A549 (cell line): ENCODE data around the gene GPR18. TPM values are rescaled to one million over a fixed set of nuclear protein-coding genes. Genes with fewer than 3 reads are reported as not detected.

Source experiments
- ATAC-seq, 2 experiments: fragments of 200-7000 bp in 1 of 2; fragments of >200 bp in 1 of 2; cut with Nextera tagmentation in 1 of 2; cut with Tn5 transposase in 1 of 2; 3 replicates each; pipeline versions ENCODE4 v1.8.0 to v1.9.1; 2018 to 2020; ENCODE audit warnings: mild to moderate bottlenecking in 1 of 2, moderate library complexity in 1 of 2
- CTCF ChIA-PET: fragments of 300-600 bp; sonication (Branson Sonifier 250); formaldehyde crosslinking; extraction: SDS; loops from one replicate; lab custom pipeline; 2021; ENCODE audit warnings: antibody characterized with exemption, inconsistent platforms; lab: Yijun Ruan, JAX
- POLR2A ChIA-PET: fragments of 350-600 bp; formaldehyde crosslinking; extraction: SDS; loops from one replicate; lab custom pipeline; 2021; ENCODE audit warnings: antibody characterized with exemption, inconsistent platforms; lab: Yijun Ruan, JAX
- DNase-seq, 2 experiments: peaks; one replicate each; pipeline versions ENCODE4 v3.0.0 to v3.0.0-alpha.2; 2011 to 2016; ENCODE audit warnings: low read depth in 1 of 2, low spot score in 1 of 2
- FAIRE-seq: peaks from 2 replicates; lab custom pipeline; 2011; peaks lifted over from hg19 to GRCh38; lab: Jason Lieb, UNC
- H3K27ac ChIP-seq, 2 experiments: fragments of >200 bp; sonication (Bioruptor Twin); formaldehyde crosslinking; 3 replicates each; pipeline ENCODE4 v1.5.1; 2016 to 2017
- H3K4me1 ChIP-seq: fragments of >200 bp; sonication (Bioruptor Twin); formaldehyde crosslinking; 3 replicates; pipeline ENCODE4 v1.6.1; 2016
- H3K4me2 ChIP-seq: fragments of >200 bp; sonication (Bioruptor Twin); formaldehyde crosslinking; 3 replicates; pipeline ENCODE4 v1.6.1; 2016
- H3K4me3 ChIP-seq: fragments of >200 bp; sonication (Bioruptor Twin); formaldehyde crosslinking; 3 replicates; pipeline ENCODE4 v1.5.1; 2016
- H3K9me3 ChIP-seq: fragments of >200 bp; sonication (Bioruptor Twin); formaldehyde crosslinking; 3 replicates; pipeline ENCODE4 v1.6.1; 2016
- BHLHE40 ChIP-seq: IDR thresholded peaks from 2 replicates; pipeline ENCODE4 v1.6.1; 2012; ENCODE audit warnings: low read depth, low read length, inconsistent platforms
- CHD2 ChIP-seq: fragments of 150-350 bp; IDR thresholded peaks from 2 replicates; pipeline ENCODE4 v1.6.1; 2014; ENCODE audit warnings: low read length; ENCODE audit not compliant: partially characterized antibody
- EHF ChIP-seq: fragments of 250-450 bp; sonication (Bioruptor Pico); IDR thresholded peaks from 2 replicates; pipeline ENCODE4 v1.5.0; 2020; ENCODE audit warnings: mild to moderate bottlenecking
- FOSB ChIP-seq: fragments of 250-450 bp; sonication (Bioruptor Pico); IDR thresholded peaks from 2 replicates; pipeline ENCODE4 v1.5.0; 2020; ENCODE audit warnings: mild to moderate bottlenecking, moderate library complexity
- HMGXB4 ChIP-seq: fragments of 250-450 bp; sonication (Bioruptor Pico); IDR thresholded peaks from 2 replicates; pipeline ENCODE4 v1.5.0; 2021; ENCODE audit warnings: mild to moderate bottlenecking, moderate library complexity, borderline replicate concordance
- HOXB13 ChIP-seq: fragments of 250-450 bp; sonication (Bioruptor Pico); IDR thresholded peaks from 2 replicates; pipeline ENCODE4 v1.5.0; 2020; ENCODE audit warnings: low read depth, mild to moderate bottlenecking, moderate library complexity
- HOXB5 ChIP-seq: fragments of 250-450 bp; sonication (Bioruptor Pico); IDR thresholded peaks from 2 replicates; pipeline ENCODE4 v1.5.0; 2020; ENCODE audit warnings: mild to moderate bottlenecking, moderate library complexity
- MAFK ChIP-seq: fragments of 450-650 bp; IDR thresholded peaks from 2 replicates; pipeline ENCODE4 v1.6.1; 2014; ENCODE audit not compliant: partially characterized antibody
- NPAS2 ChIP-seq: fragments of 250-450 bp; sonication (Bioruptor Pico); IDR thresholded peaks from 2 replicates; pipeline ENCODE4 v1.8.0; 2022; ENCODE audit warnings: mild to moderate bottlenecking, moderate library complexity, borderline replicate concordance
- NR3C1 ChIP-seq: fragments of >200 bp; sonication (Bioruptor Twin); formaldehyde crosslinking; IDR thresholded peaks from 3 replicates; pipeline ENCODE4 v1.6.1; 2017
- PBX3 ChIP-seq: IDR thresholded peaks from 2 replicates; pipeline ENCODE4 v1.6.1; 2012
- POLR2A ChIP-seq: IDR thresholded peaks from 2 replicates; pipeline ENCODE4 v1.6.1; 2012; ENCODE audit warnings: mild to moderate bottlenecking, low read length
- USF2 ChIP-seq: fragments of 450-650 bp; IDR thresholded peaks from 2 replicates; pipeline ENCODE4 v1.6.1; 2014; ENCODE audit warnings: antibody characterized with exemption
- ZC3H11A ChIP-seq: fragments of 450-650 bp; IDR thresholded peaks from 2 replicates; pipeline ENCODE4 v1.6.1; 2014; ENCODE audit warnings: antibody characterized with exemption, mild to moderate bottlenecking
- ZNF302 ChIP-seq: fragments of 250-450 bp; sonication (Bioruptor Pico); IDR thresholded peaks from 2 replicates; pipeline ENCODE4 v1.9.0; 2021; ENCODE audit warnings: inconsistent platforms, mild to moderate bottlenecking, moderate library complexity
- whole genome bisulfite sequencing: methylation state at CpG from one replicate; pipeline ENCODE4 v1.1.6; 2017; ENCODE audit errors: missing lambda C conversion rate; 5-methylcytosine and 5-hydroxymethylcytosine counted together
- polyA plus RNA-seq, 4 experiments: library from polyadenylated mRNA; depleted of rRNA in 3 of 4; stranded (reverse); fragments of >200 nt; fragmentation: RNase III in 1 of 4; extraction: RNeasy Plus Mini Kit Qiagen cat#74134 plus additional on column Dnase treatment in 1 of 4; gene quantifications; 2 replicates in 3 of 4; 3 replicates in 1 of 4; pipeline ENCODE4 v1.2.3, GENCODE V29; 2011 to 2017

GPR18 gene
- polyA plus RNA-seq, 2 of the 4 experiments (the other 2 are of a cell fraction) = not detected

- ATAC-seq (no peak), FAIRE-seq (no peak), DNase-seq (no peak)
- 89% methylated on average over 1 of the region's 1 CpG for WGBS
- peak; percentile 71 for TF ChIP-seq MAFK
- no peak for TF ChIP-seq NPAS2 (CRISPR knock-in tag)
- H3K27ac ChIP-seq = no peak overlapping the region
- POLR2A ChIA-PET = no interaction called here
- H3K4me1 ChIP-seq = no peaks in the 10 kb centered on the region
- no peak overlapping the region for H3K4me3 ChIP-seq
- CTCF ChIA-PET = interaction anchor here (1.1 to 4.9 kb wide), 3 partner anchors 13 to 154 kb away, joined by 4 to 20 read pairs (median 10); no protein-coding TSS in a partner anchor
- no peak overlapping the region for H3K4me2 ChIP-seq
- no peaks in the 10 kb centered on the region for H3K9me3 ChIP-seq
Measured at GRCh38 chr13:99282264-99283231, 24.4 kb upstream of the GPR18 start.

- Histone ChIP-seq H3K4me2 (no peak overlapping the region), H3K27ac (no peak overlapping the region), H3K4me1 (no peaks in the 10 kb centered on the region), H3K4me3 (no peak overlapping the region)
- POLR2A ChIA-PET = no interaction called here
- no peak for DNase-seq
- TF ChIP-seq NR3C1 (no peak), POLR2A (no peak), EHF (CRISPR knock-in tag) (no peak), FOSB (CRISPR knock-in tag) (no peak), PBX3 (no peak)
- TF ChIP-seq, all 56 proteins: peak for 0
- CTCF ChIA-PET = interaction anchor here (3.0 to 4.9 kb wide), 2 partner anchors 12 to 155 kb away, joined by 10 to 20 read pairs; no protein-coding TSS in a partner anchor
- FAIRE-seq (no peak), ATAC-seq (no peak)
- WGBS = 93% methylated on average over 5 of the region's 5 CpGs
- H3K9me3 ChIP-seq = no peaks in the 10 kb centered on the region
Measured at GRCh38 chr13:99281811-99282263, 23.7 kb upstream of the GPR18 start.

GRCh38 chr13:99280166-99280565 is 22.0 kb upstream of the GPR18 start:
- TF ChIP-seq BHLHE40 (no peak), HOXB5 (CRISPR knock-in tag) (no peak), USF2 (no peak), CHD2 (no peak), ZNF302 (CRISPR knock-in tag) (no peak), HMGXB4 (CRISPR knock-in tag) (no peak), HOXB13 (CRISPR knock-in tag) (no peak), ZC3H11A (no peak)
- H3K4me2 ChIP-seq = no peak overlapping the region
- DNase-seq = no peak
- H3K27ac ChIP-seq = no peak overlapping the region
- WGBS = 91% methylated on average over 3 of the region's 3 CpGs
- H3K4me3 ChIP-seq = no peak overlapping the region
- POLR2A ChIA-PET = no interaction called here
- CTCF ChIA-PET = interaction anchor here (4.9 kb wide), 1 partner anchor 11 kb away, joined by 20 read pairs; no protein-coding TSS in a partner anchor
- no peak for FAIRE-seq
- no peak for ATAC-seq
- H3K9me3 ChIP-seq = no peaks in the 10 kb centered on the region
- no peaks in the 10 kb centered on the region for H3K4me1 ChIP-seq
